ENCODE data around the gene SNCB. TPM values are rescaled to one million over a fixed set of nuclear protein-coding genes. Genes with fewer than 3 reads are reported as not detected.

Gene SNCB
- total and polyA plus RNA-seq, 2 of the 4 experiments (the other 2 are of a cell fraction): 0.41 TPM; not detected in 1

- Histone ChIP-seq H3K27me3 (ENCODE audit: control insufficient read depth, insufficient read depth, low read length) (peaks cover 74% of the 10 kb centered on the region), H4K5ac (ENCODE audit: low read depth, low read length) (no peak overlapping the region), H2BK20ac (ENCODE audit: low read depth, low read length) (no peak overlapping the region), H3K4me1 (ENCODE audit: control insufficient read depth, insufficient read depth, low read length) (peaks cover 2% of the 10 kb centered on the region; the same call in 1 of the 2 replicates), H2BK15ac (ENCODE audit: low read depth, low read length) (no peak overlapping the region), H4K20me1 (ENCODE audit: insufficient read depth, low read length) (no peaks in the 10 kb centered on the region; the same call in 1 of the 2 replicates), H4K91ac (ENCODE audit: insufficient read depth, low read depth, low read length) (no peak overlapping the region), H2AFZ (replicated peaks; ENCODE audit: low read length, poor library complexity) (no peak overlapping the region), H3K18ac (ENCODE audit: low read depth, low read length) (no peak overlapping the region), H3K56ac (ENCODE audit: extremely low read depth, insufficient read depth, low read length) (no peak overlapping the region), H3K4me3 (ENCODE audit: insufficient read depth, low read depth, low read length) (no peak overlapping the region), H3K9me1 (ENCODE audit: insufficient read depth, low read length) (peaks cover 3% of the 10 kb centered on the region; the same call in 1 of the 2 replicates), H3K4me2 (ENCODE audit: low read depth, low read length) (peak overlapping the region; percentile 87; the same call in 1 of the 2 replicates), H3K4ac (ENCODE audit: low read depth, low read length) (no peak overlapping the region), H3K9ac (ENCODE audit: low read depth, low read length) (no peak overlapping the region), H2AK9ac (replicated peaks; ENCODE audit: low read depth, low read length, poor library complexity) (no peak overlapping the region), H3K14ac (replicated peaks; ENCODE audit: low read depth, low read length) (no peak overlapping the region), H2AK5ac (ENCODE audit: low read depth, low read length) (no peak overlapping the region), H3K23ac (ENCODE audit: low read depth, low read length) (no peak overlapping the region), H2BK120ac (ENCODE audit: low read depth, low read length) (no peak overlapping the region), H3K36me3 (ENCODE audit: control insufficient read depth, insufficient read depth, low read length) (no peaks in the 10 kb centered on the region), H3K9me3 (ENCODE audit: control insufficient read depth, insufficient read depth, low read length) (no peaks in the 10 kb centered on the region), H3K27ac (ENCODE audit: insufficient read depth, low read length) (no peak overlapping the region), H4K8ac (ENCODE audit: low read depth in 2 of 2, low read length in 2 of 2) (no peak overlapping the region), H3K79me1 (ENCODE audit: low read depth in 1 of 2, low read length in 2 of 2) (no peaks in the 10 kb centered on the region), H2BK5ac (ENCODE audit: low read depth, low read length, poor library complexity, severe bottlenecking) (no peak overlapping the region)
- in situ Hi-C loops (cut with MboI; ENCODE audit: low sequenced_read_pairs): loop anchor here (10.0 kb wide), 1 partner anchor 55 kb away; no protein-coding TSS in a partner anchor
- ATAC-seq (ENCODE audit: low read depth): no peak
- DNase-seq: no peak
- ChIA-PET CTCF (no interaction called here), POLR2A (ENCODE audit: unreplicated experiment) (no interaction called here)
- TF ChIP-seq RFX5 (IDR thresholded peaks at IDR 0.05; ENCODE audit: low read depth, low read length) (no peak), POLR2A (IDR thresholded peaks at IDR 0.05; ENCODE audit: low read depth, low read length) (no peak), RAD21 (IDR thresholded peaks at IDR 0.05; ENCODE audit: low read length) (no peak), FOS (IDR thresholded peaks at IDR 0.05; ENCODE audit: low read depth, low read length) (no peak), USF2 (IDR thresholded peaks at IDR 0.05; ENCODE audit: low read depth, low read length) (no peak), CEBPB (IDR thresholded peaks at IDR 0.05; ENCODE audit: low read depth, low read length) (no peak), MAZ (IDR thresholded peaks at IDR 0.05; ENCODE audit: borderline replicate concordance, low read depth, low read length) (no peak), SMC3 (IDR thresholded peaks at IDR 0.05; ENCODE audit: low read depth, low read length) (no peak), MXI1 (IDR thresholded peaks at IDR 0.05; ENCODE audit: borderline replicate concordance, low read depth, low read length) (no peak), NFE2L2 (IDR thresholded peaks at IDR 0.05; ENCODE audit: low read depth, low read length) (no peak), BHLHE40 (IDR thresholded peaks at IDR 0.05; ENCODE audit: low read depth, low read length) (no peak), RCOR1 (IDR thresholded peaks at IDR 0.05; ENCODE audit: insufficient replicate concordance, low read length) (no peak), MAFK (IDR thresholded peaks at IDR 0.05; ENCODE audit: low read depth, low read length) (no peak), CHD1 (IDR thresholded peaks at IDR 0.05; ENCODE audit: low read depth, low read length) (no peak)
- TF ChIP-seq, protein P1, sequence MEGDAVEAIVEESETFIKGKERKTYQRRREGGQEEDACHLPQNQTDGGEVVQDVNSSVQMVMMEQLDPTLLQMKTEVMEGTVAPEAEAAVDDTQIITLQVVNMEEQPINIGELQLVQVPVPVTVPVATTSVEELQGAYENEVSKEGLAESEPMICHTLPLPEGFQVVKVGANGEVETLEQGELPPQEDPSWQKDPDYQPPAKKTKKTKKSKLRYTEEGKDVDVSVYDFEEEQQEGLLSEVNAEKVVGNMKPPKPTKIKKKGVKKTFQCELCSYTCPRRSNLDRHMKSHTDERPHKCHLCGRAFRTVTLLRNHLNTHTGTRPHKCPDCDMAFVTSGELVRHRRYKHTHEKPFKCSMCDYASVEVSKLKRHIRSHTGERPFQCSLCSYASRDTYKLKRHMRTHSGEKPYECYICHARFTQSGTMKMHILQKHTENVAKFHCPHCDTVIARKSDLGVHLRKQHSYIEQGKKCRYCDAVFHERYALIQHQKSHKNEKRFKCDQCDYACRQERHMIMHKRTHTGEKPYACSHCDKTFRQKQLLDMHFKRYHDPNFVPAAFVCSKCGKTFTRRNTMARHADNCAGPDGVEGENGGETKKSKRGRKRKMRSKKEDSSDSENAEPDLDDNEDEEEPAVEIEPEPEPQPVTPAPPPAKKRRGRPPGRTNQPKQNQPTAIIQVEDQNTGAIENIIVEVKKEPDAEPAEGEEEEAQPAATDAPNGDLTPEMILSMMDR (conservative IDR thresholded peaks at IDR 0.05; ENCODE audit: low read depth, low read length): no peak
- TF ChIP-seq, protein P2, sequence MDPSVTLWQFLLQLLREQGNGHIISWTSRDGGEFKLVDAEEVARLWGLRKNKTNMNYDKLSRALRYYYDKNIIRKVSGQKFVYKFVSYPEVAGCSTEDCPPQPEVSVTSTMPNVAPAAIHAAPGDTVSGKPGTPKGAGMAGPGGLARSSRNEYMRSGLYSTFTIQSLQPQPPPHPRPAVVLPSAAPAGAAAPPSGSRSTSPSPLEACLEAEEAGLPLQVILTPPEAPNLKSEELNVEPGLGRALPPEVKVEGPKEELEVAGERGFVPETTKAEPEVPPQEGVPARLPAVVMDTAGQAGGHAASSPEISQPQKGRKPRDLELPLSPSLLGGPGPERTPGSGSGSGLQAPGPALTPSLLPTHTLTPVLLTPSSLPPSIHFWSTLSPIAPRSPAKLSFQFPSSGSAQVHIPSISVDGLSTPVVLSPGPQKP (IDR thresholded peaks at IDR 0.05; ENCODE audit: borderline replicate concordance, low read depth, low read length): no peak
- BruUV-seq (replicated peaks): no TSS peak
- dilution Hi-C loops (cut with HindIII; ENCODE audit: low sequenced_read_pairs, unreplicated experiment): no loop called here
- WGBS, 2 experiments (ENCODE audit: extremely low coverage in 2 of 2, insufficient read length in 1 of 2): 5% methylated on average over 11 of the region's 34 CpGs; no CpG with 5 or more reads in 1 of the 2 experiments
- intact Hi-C loops (cut with micrococcal nuclease): no loop called here
Observed at GRCh38 chr5:176629317-176629852, 949 bp downstream of the SNCB start.

Data from IMR-90 (cell line).